ENCODE data around the gene WDR37.

- TF ChIP-seq YY1 (IDR thresholded peaks at IDR 0.05; ENCODE audit: low read depth) (no peak), TAF1 (IDR thresholded peaks at IDR 0.05; ENCODE audit: borderline replicate concordance, low read depth, low read length) (no peak), PBX3 (IDR thresholded peaks at IDR 0.05) (no peak), EZH2phosphoT487 (IDR thresholded peaks at IDR 0.05; ENCODE audit: borderline replicate concordance, low read depth) (no peak)
- TF ChIP-seq, protein P1, sequence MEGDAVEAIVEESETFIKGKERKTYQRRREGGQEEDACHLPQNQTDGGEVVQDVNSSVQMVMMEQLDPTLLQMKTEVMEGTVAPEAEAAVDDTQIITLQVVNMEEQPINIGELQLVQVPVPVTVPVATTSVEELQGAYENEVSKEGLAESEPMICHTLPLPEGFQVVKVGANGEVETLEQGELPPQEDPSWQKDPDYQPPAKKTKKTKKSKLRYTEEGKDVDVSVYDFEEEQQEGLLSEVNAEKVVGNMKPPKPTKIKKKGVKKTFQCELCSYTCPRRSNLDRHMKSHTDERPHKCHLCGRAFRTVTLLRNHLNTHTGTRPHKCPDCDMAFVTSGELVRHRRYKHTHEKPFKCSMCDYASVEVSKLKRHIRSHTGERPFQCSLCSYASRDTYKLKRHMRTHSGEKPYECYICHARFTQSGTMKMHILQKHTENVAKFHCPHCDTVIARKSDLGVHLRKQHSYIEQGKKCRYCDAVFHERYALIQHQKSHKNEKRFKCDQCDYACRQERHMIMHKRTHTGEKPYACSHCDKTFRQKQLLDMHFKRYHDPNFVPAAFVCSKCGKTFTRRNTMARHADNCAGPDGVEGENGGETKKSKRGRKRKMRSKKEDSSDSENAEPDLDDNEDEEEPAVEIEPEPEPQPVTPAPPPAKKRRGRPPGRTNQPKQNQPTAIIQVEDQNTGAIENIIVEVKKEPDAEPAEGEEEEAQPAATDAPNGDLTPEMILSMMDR (IDR thresholded peaks at IDR 0.05): no peak
Measured at GRCh38 chr10:1006573-1006972, 49.6 kb upstream of the WDR37 start.
